T-cell (primary cell): ENCODE data around the gene R3HDM2. TPM values are rescaled to one million over a fixed set of nuclear protein-coding genes. Genes with fewer than 3 reads are reported as not detected.
A peak's percentile ranks its signal among the peaks of the same experiment; 100 is the strongest.

Experiments used
- ATAC-seq, 4 experiments: fragments of 200-7000 bp in 3 of 4; fragments of 150-1000 bp in 1 of 4; cut with Tn5 transposase; replicated peaks in 1 of 4; 1 replicate in 3 of 4; 2 replicates in 1 of 4; pipeline ENCODE4 v1.10.0; 2021; ENCODE audit warnings: moderate library complexity in 3 of 4, mild to moderate bottlenecking in 2 of 4, moderate number of reproducible peaks in 1 of 4
- CTCF ChIA-PET, 2 donors: fragments of 300-600 bp; sonication (Branson Sonifier 250); formaldehyde crosslinking; loops; one replicate each; lab custom pipeline; 2022; ENCODE audit warnings: antibody characterized with exemption in 2 of 2; lab: Charles Lee
- POLR2A ChIA-PET, 2 donors: fragments of 300-600 bp; sonication (Branson Sonifier 250); formaldehyde crosslinking; loops; one replicate each; lab custom pipeline; 2022; ENCODE audit warnings: antibody characterized with exemption in 2 of 2; lab: Charles Lee
- DNase-seq, 35 experiments: peaks; one replicate each; pipeline versions ENCODE4 v3.0.0 to v3.0.0-alpha.2; 2013 to 2023
- H3K27ac ChIP-seq: one replicate; pipeline ENCODE4 v1.5.1; 2013; ENCODE audit warnings: low read length
- H3K27me3 ChIP-seq, 2 experiments: replicated peaks in 1 of 2; 1 replicate in 1 of 2; 2 replicates in 1 of 2; pipeline versions ENCODE4 v1.6.1 to v1.7.0; 2013; ENCODE audit warnings: low read length in 1 of 2, mixed read lengths in 1 of 2; ENCODE audit not compliant: control insufficient read depth in 2 of 2, insufficient read depth in 2 of 2; ENCODE audit errors: extremely low read depth in 1 of 2
- H3K36me3 ChIP-seq, 2 donors: 1 replicate in 1 of 2; 2 replicates in 1 of 2; pipeline versions ENCODE4 v1.6.1 to v1.7.0; 2013; ENCODE audit warnings: low read length in 1 of 2; ENCODE audit not compliant: control insufficient read depth in 2 of 2, insufficient read depth in 1 of 2; ENCODE audit errors: extremely low read depth in 1 of 2
- H3K4me1 ChIP-seq, 2 experiments: 1 replicate in 1 of 2; 2 replicates in 1 of 2; pipeline versions ENCODE4 v1.6.1 to v1.7.0; 2013; ENCODE audit warnings: low read length in 2 of 2, mixed read lengths in 1 of 2; ENCODE audit not compliant: insufficient read depth in 2 of 2, control insufficient read depth in 1 of 2; ENCODE audit errors: extremely low read depth in 1 of 2
- H3K4me3 ChIP-seq, 2 donors: 1 replicate in 1 of 2; 2 replicates in 1 of 2; pipeline versions ENCODE4 v1.5.1 to v1.7.0; 2013; ENCODE audit warnings: mild to moderate bottlenecking in 2 of 2, low read length in 1 of 2, moderate library complexity in 1 of 2; ENCODE audit not compliant: control insufficient read depth in 1 of 2; ENCODE audit errors: extremely low read depth in 1 of 2
- H3K9me3 ChIP-seq: 2 replicates; pipeline ENCODE4 v1.7.0; 2013
- H3K27ac Mint-ChIP-seq, 2 donors: one replicate each; pipeline ENCODE4 v1.8.0; 2020 to 2021; ENCODE audit warnings: mild to moderate bottlenecking in 2 of 2, mixed read lengths in 2 of 2
- H3K27me3 Mint-ChIP-seq, 2 donors: one replicate each; pipeline ENCODE4 v1.8.0; 2021 to 2022; ENCODE audit warnings: mixed read lengths in 2 of 2
- H3K36me3 Mint-ChIP-seq: one replicate; pipeline ENCODE4 v1.8.0; 2021; ENCODE audit warnings: mixed read lengths
- H3K4me1 Mint-ChIP-seq, 3 donors: one replicate each; pipeline ENCODE4 v1.8.0; 2020 to 2022; ENCODE audit warnings: mixed read lengths in 3 of 3, mild to moderate bottlenecking in 1 of 3
- H3K4me3 Mint-ChIP-seq, 3 donors: one replicate each; pipeline ENCODE4 v1.8.0; 2020 to 2022; ENCODE audit warnings: mild to moderate bottlenecking in 3 of 3, mixed read lengths in 3 of 3, moderate library complexity in 3 of 3
- H3K9me3 Mint-ChIP-seq, 3 donors: one replicate each; pipeline ENCODE4 v1.8.0; 2020 to 2022; ENCODE audit warnings: mixed read lengths in 3 of 3
- WGBS: methylation state at CpG from one replicate; pipeline ENCODE4 v1.1.5; 2013; ENCODE audit warnings: missing lambda C conversion rate; ENCODE audit not compliant: insufficient coverage; 5-methylcytosine and 5-hydroxymethylcytosine counted together
- total RNA-seq, 35 experiments: library from RNA in 6 of 35; stranded (reverse) in 6 of 35; fragments of 120-200 nt in 1 of 35; gene quantifications; one replicate each; pipeline versions ENCODE4 v1.2.1 to v1.2.4 and lab custom pipeline; 2013 to 2026

Gene R3HDM2
- total RNA-seq, 5 donors from 2014 or later (not counting 1 experiment from before 2014, with no cell fraction given): 88.3 to 122 (median 94.7) TPM

- Mint-ChIP-seq H3K4me1 (peaks cover 0 to 6% (median 2%) of the 10 kb centered on the region in 3 donors), H3K36me3 (peaks cover 69% of the 10 kb centered on the region), H3K9me3 (no peaks in the 10 kb centered on the region), H3K4me3 (no peak overlapping the region), H3K27me3 (no peaks in the 10 kb centered on the region), H3K27ac (peak overlapping the region in 1 of 2 donors; percentile 11)
- ChIA-PET POLR2A (no interaction called here), CTCF (interaction anchor here in 1 of 2 donors (0.6 kb wide), 1 partner anchor 251 kb away, joined by 5 read pairs; no protein-coding TSS in a partner anchor)
- Histone ChIP-seq H3K27ac (no peak overlapping the region), H3K9me3 (no peaks in the 10 kb centered on the region), H3K36me3 (peaks cover 13 to 64% of the 10 kb centered on the region in 2 donors), H3K27me3 (no peaks in the 10 kb centered on the region), H3K4me3 (no peak overlapping the region), H3K4me1 (no peaks in the 10 kb centered on the region)
- 93% methylated on average over 3 of the region's 7 CpGs for WGBS
- DNase-seq (no peak), ATAC-seq (no peak)
Measured at GRCh38 chr12:57272337-57273151, 158.3 kb downstream of the R3HDM2 start.

DNA sequence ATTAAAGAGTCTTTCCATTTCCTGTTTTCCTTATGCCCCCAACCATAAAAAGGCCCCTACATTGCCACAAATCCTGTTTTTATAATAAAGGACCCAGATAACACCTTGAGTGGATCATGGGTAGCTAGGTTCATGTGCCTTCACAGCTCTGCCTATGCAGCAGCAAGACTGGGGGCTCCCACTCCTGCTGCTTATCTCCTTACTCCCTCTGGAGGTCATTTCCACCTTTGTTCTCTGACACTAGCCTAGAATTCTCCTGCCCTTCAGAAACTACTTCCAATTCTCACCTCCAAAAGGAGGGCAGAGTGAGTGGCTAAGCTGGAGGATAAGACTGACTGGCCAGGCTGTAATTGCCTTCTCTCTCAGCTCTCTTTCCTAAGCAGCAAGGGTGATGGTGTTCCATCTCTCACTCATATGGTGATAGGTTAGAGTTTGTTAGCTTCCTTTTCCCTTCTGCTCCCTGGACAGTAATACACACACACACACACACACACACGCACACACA, 159.8 kb downstream of the R3HDM2 start:
- H3K4me1 Mint-ChIP-seq: peaks cover 0 to 6% (median 2%) of the 10 kb centered on the region in 3 donors
- H3K36me3 ChIP-seq: peaks cover 14 to 65% of the 10 kb centered on the region in 2 donors
- no peaks in the 10 kb centered on the region for H3K9me3 Mint-ChIP-seq
- no peaks in the 10 kb centered on the region for H3K9me3 ChIP-seq
- no peak overlapping the region for H3K27ac ChIP-seq
- no peak overlapping the region for H3K27ac Mint-ChIP-seq
- DNase-seq (no peak), ATAC-seq (no peak)
- POLR2A ChIA-PET: interaction anchor here in 1 of 2 donors (0.8 kb wide), 1 partner anchor 40 kb away, joined by 3 read pairs; no protein-coding TSS in a partner anchor
- H3K27me3 ChIP-seq: no peaks in the 10 kb centered on the region
- H3K4me3 ChIP-seq: no peak overlapping the region
- no peaks in the 10 kb centered on the region for H3K27me3 Mint-ChIP-seq
- H3K4me3 Mint-ChIP-seq: no peak overlapping the region
- no CpG with 5 or more reads among the region's 1 CpG for WGBS
- H3K36me3 Mint-ChIP-seq: peaks cover 66% of the 10 kb centered on the region
- CTCF ChIA-PET: no interaction called here
- H3K4me1 ChIP-seq: no peaks in the 10 kb centered on the region

- Histone ChIP-seq H3K36me3 (peaks cover 14 to 65% of the 10 kb centered on the region in 2 donors), H3K4me3 (no peak overlapping the region), H3K4me1 (peaks cover 0 to 5% of the 10 kb centered on the region in 2 experiments), H3K27ac (no peak overlapping the region), H3K9me3 (no peaks in the 10 kb centered on the region), H3K27me3 (no peaks in the 10 kb centered on the region)
- ChIA-PET CTCF (interaction anchor here in 1 of 2 donors (1.4 kb wide), 1 partner anchor 191 kb away, joined by 4 read pairs; no protein-coding TSS in a partner anchor), POLR2A (no interaction called here)
- Mint-ChIP-seq H3K27ac (peak overlapping the region in 1 of 2 donors; percentile 2), H3K4me3 (no peak overlapping the region), H3K9me3 (no peaks in the 10 kb centered on the region), H3K36me3 (peaks cover 52% of the 10 kb centered on the region), H3K27me3 (no peaks in the 10 kb centered on the region), H3K4me1 (no peaks in the 10 kb centered on the region)
- DNase-seq: no peak
- no peak for ATAC-seq
- 87% methylated on average over 6 of the region's 7 CpGs for WGBS
Measured at GRCh38 chr12:57268264-57268663, 162.6 kb downstream of the R3HDM2 start.

GRCh38 chr12:57266681-57267080, 164.2 kb downstream of the R3HDM2 start:
- CTCF ChIA-PET: no interaction called here
- peak overlapping the region in 1 of 2 donors; percentile 56 for H3K27ac Mint-ChIP-seq
- peaks cover 14 to 63% of the 10 kb centered on the region in 2 donors for H3K36me3 ChIP-seq

GRCh38 chr12:57263096-57263495, 167.7 kb downstream of the R3HDM2 start:
- Mint-ChIP-seq H3K4me1 (no peaks in the 10 kb centered on the region), H3K27me3 (no peaks in the 10 kb centered on the region), H3K27ac (no peak overlapping the region), H3K36me3 (peaks cover 49% of the 10 kb centered on the region), H3K4me3 (no peak overlapping the region), H3K9me3 (no peaks in the 10 kb centered on the region)
- Histone ChIP-seq H3K9me3 (no peaks in the 10 kb centered on the region), H3K4me1 (peaks cover 0 to 5% of the 10 kb centered on the region in 2 experiments), H3K27me3 (no peaks in the 10 kb centered on the region), H3K4me3 (no peak overlapping the region), H3K27ac (no peak overlapping the region), H3K36me3 (peaks cover 18 to 67% of the 10 kb centered on the region in 2 donors)
- ATAC-seq (no peak), DNase-seq (no peak)
- ChIA-PET POLR2A (no interaction called here), CTCF (interaction anchor here in 1 of 2 donors (0.8 kb wide), 1 partner anchor 192 kb away, joined by 3 read pairs; the partner anchor contains the start of gene INHBE)
- 100% methylated on average over 2 of the region's 2 CpGs for WGBS

More at GRCh38 chr12:57266681-57267080, 164.2 kb downstream of the R3HDM2 start:
- Mint-ChIP-seq H3K36me3 (peaks cover 49% of the 10 kb centered on the region), H3K9me3 (no peaks in the 10 kb centered on the region), H3K27me3 (no peaks in the 10 kb centered on the region), H3K4me1 (no peaks in the 10 kb centered on the region), H3K4me3 (no peak overlapping the region)
- H3K27ac ChIP-seq: no peak overlapping the region
- no peak for ATAC-seq
- H3K27me3 ChIP-seq: no peaks in the 10 kb centered on the region
- H3K4me1 ChIP-seq: peaks cover 0 to 5% of the 10 kb centered on the region in 2 experiments
- DNase-seq: no peak
- POLR2A ChIA-PET: interaction anchor here in 1 of 2 donors (0.5 kb wide), 1 partner anchor 1369 kb away, joined by 4 read pairs; no protein-coding TSS in a partner anchor
- no peak overlapping the region for H3K4me3 ChIP-seq
- no peaks in the 10 kb centered on the region for H3K9me3 ChIP-seq

DNA sequence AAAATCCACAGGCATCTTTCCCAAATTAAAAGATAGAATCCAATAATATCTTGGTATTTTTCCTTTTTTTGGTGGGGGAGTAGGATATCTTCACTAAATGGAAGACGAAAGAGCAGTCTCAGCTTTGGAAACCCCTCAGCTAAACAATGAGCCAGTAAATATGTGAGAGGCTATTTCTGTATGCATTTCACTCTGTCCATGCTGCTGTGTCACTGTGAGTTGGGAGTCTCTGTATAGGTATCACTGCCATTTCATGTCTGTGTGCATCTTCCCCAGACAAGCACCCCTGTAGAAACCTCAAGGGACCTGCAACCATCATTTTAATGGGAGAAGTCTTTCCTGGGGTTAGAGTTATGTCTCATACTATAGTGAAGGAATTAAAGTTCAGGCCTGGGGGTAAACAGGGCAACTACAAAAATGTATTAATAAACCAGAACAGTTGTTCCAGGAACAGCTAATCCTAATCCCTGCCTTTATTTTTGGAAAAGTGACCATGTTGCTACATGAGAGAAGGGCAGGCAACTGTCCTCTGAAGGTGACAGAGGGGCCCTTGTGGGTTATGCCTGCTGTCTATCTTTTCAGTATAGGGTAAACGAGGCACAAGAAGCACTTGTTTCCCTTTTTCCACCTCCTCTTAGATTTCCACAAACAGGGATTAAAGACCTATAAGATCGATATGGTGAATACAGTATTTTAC, 168.6 kb downstream of the R3HDM2 start:
- Histone ChIP-seq H3K36me3 (peaks cover 18 to 69% of the 10 kb centered on the region in 2 donors), H3K9me3 (no peaks in the 10 kb centered on the region), H3K27me3 (no peaks in the 10 kb centered on the region), H3K27ac (no peak overlapping the region), H3K4me1 (peaks cover 0 to 5% of the 10 kb centered on the region in 2 experiments), H3K4me3 (no peak overlapping the region)
- Mint-ChIP-seq H3K9me3 (no peaks in the 10 kb centered on the region), H3K27me3 (no peaks in the 10 kb centered on the region), H3K4me1 (no peaks in the 10 kb centered on the region), H3K4me3 (no peak overlapping the region), H3K36me3 (peaks cover 47% of the 10 kb centered on the region), H3K27ac (no peak overlapping the region)
- CTCF ChIA-PET: interaction anchor here (0.5 to 0.7 kb wide), 2 partner anchors 53 to 92 kb away, joined by 4 to 7 read pairs; no protein-coding TSS in a partner anchor
- WGBS: no CpG with 5 or more reads among the region's 3 CpGs
- POLR2A ChIA-PET: no interaction called here
- DNase-seq: no peak
- no peak for ATAC-seq
